Camera-type eye (tissue), 1 donor: ENCODE measurements around the gene POLR2I. TPM values are rescaled to one million over a fixed set of nuclear protein-coding genes. Genes with fewer than 3 reads are reported as not detected.

Experiments
- total RNA-seq: library from RNA; depleted of rRNA; stranded (reverse); fragments of >200 nt; gene quantifications from one replicate; pipeline ENCODE4 v1.2.3, GENCODE V29; 2014

The POLR2I gene
- total RNA-seq: 28.0 TPM

DNA sequence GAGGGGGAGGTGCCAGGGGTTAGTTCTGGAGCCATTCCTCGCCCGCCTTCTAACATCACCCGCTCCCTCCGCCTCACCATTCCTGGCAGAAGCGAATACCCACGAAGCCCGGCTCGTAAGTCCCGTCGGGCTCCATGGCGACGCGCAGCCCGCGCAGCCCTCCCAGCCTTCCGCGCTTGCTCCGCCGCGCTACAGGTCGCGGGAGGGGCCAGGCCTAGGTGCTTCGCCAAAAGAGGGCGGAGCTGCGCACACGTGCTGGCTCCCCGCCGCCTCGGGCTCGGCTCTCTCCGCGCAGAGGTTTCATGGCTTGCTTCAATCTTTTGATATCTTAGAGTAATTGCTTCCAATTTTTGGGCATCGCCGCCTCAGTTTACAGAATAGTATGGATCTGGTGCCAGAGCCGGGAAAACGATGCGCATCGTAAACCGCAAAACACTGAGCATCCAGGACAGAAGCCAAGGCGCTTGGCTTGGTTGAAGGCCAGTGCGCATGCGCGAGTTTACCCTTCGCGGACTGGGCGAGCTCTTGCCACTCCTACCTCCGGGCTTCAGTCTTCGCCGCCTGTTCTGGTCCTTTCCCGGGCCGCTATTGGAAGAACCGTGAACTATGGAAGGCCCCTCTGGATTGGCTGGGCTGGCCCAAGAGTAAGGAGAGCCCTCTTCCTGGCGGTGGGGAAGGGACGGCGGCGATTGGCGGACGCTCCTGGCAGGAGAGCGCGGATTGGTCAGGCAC is at the start of gene POLR2I:
TSS of gene POLR2I (minus strand) at position 155 of the 732 bp plus-strand sequence. CDS start at position 136, 19 bp downstream.

DNA sequence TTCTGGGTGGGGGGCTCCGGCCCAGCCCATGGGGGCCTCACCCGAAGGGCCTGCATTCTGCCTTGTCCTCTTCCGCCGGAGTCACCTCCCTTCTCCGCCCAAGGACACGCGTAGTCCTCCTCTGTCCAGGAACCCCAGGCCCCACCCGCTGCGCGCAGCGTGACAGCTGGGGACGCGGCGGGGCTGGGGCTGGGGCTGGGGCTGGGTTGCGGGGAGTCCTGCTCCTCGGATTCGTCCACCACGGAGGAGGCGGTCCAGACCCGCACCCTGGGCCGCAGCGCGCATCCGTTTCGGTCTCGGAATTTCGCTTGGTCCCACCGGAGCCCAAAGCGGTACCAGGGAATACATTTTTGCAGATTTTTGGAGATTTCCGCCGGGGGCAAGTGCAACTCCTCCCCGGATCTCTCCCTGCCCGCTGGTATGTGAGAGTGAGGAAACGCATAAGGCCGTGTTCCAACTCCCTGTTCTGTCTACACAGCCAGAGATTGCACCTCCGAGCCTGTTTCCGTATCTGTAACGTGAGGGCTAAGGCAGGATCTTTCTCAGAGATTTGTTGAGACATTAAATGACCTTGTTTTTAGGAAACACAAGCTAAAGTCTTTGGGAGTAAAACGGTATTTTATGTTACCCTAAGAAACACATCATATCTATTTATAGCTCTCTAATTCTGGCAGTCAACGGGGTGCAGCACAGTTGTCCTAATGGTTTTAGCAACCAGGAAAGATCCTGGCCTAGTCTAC is 37.8 kb upstream of the POLR2I start, which contains the start of gene COX7A1:
TSS of gene COX7A1 (minus strand) at position 96 of the 740 bp plus-strand sequence. CDS start at position 56, 40 bp downstream.

DNA sequence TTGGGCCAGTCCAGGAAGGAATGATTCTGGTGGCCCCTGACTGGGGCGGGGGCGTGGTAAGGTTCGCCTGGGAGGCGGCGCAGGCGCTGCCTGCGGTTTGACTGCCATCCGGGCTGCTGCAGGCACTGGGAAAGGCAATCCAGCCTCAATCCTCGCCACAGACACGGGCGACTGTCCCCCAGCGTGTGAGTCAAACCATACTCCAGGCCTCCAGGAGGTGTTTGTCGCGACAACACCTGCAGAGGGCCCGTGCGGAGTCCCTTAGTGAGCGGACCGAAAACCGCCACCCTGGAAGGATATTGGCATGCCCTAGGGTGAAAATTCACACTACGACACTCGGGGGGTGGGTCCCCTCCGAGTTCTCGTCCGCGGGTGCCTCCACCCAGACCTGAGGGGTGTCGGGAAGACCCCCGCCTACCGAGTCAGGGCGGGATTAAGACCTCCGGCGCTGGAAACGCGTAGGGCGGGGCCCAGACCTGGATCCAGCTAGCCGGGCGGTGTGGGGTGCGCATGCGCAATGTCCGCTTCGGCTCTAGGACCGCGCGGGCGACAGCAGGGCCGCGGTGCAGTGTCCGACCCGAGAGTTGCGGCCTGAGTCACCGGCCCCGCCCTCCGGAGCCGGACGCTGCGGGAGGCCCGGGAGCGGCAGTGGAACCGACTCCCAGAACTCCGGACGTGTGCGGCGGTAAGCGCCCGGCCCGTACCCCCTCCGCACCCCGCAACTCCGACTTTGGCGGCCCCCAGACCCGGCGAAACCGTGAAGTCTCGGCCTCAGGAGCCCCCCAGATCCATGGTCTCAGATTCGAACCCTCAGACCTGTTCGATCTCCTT is 25.0 kb upstream of the POLR2I start, which contains the start of gene CAPNS1:
TSS of gene CAPNS1 (plus strand) at position 594 of the 831 bp plus-strand sequence. CDS start 946 bp downstream, outside the sequence.

DNA sequence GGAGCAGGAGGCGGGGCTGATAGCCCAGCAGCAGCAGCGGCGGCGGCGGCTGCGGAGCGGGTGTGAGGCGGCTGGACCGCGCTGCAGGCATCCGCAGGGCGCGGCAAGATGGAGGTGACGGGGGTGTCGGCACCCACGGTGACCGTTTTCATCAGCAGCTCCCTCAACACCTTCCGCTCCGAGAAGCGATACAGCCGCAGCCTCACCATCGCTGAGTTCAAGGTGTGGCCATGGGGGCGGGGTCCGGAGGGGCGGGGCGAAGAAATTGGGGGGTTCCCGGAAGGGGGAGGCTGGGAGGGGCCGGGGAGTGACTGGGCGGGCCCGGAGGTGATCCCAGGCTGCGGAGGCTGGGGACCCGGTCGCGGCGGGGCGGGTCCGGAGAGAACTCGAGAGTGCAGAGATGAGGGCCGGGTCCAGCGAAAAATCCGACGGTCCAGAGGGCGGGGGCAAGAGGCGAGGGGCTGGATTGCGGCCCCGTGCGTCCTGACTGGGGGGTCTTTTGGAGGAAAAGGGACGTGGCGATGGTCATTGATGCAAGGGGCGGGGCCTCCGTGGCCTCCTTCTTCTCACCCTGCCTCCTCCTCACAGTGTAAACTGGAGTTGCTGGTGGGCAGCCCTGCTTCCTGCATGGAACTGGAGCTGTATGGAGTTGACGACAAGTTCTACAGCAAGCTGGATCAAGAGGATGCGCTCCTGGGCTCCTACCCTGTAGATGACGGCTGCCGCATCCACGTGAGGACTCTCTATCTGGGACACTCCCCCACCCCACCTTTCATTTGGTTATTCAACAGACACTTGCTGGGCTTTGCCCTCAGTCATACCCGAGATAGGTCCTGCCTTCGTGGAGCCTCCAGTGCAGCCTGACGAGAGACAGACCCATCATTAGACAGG is 1.0 kb upstream of the POLR2I start, which contains the start of gene TBCB:
TSS of gene TBCB (plus strand) at position 16 of the 891 bp plus-strand sequence. CDS start at position 109, 93 bp downstream.

DNA sequence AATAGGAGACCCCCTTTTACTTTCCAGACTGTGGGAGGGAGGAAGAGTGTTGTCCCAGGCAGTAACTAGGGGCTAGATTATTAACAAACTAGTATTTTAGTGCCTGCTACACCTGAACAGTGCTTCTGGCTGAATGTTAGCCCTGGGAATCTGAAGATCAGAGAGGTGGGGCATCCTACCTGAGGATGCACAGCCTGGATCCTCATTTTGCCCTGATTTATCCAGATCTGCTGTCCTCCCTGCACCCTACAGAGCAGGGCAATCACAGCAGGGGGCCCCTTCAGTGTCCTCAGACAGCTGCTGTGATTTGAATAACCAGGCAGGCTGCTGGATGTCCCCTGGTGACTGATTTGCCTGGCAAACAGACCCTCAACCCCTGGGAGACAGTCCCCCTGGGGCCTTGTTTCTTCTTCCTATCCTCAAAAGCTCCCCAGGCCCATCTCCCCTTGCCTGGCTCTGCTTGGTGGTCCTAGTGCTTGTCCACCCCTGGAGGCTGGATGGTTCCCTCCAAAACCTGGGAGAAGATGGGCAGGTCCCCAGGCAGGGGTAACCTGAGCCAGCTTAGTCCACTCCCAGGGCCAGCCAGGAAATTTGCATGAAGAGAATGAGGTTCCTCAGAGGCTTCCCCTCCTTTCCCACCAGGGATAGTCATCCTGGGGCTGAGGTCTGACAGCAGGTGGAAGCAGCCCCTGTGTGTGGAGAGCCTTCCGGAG is 4.0 kb downstream of the POLR2I start, which contains the start of gene OVOL3:
TSS of gene OVOL3 (plus strand) at position 657 of the 713 bp plus-strand sequence. CDS start 60 bp downstream, outside the sequence.

Other genes with a start within 250 kb of the POLR2I start
- 106 TPM for gene APLP1, start 246.3 kb downstream of the POLR2I start, total RNA-seq
- 6.8 TPM for gene NFKBID, start 214.3 kb downstream of the POLR2I start, total RNA-seq
- gene HCST, start 212.3 kb downstream of the POLR2I start, total RNA-seq: not detected
- gene TYROBP, start 206.6 kb downstream of the POLR2I start, total RNA-seq: 10.4 TPM
- gene LRFN3, start 178.5 kb downstream of the POLR2I start, total RNA-seq: 5.4 TPM
- gene SDHAF1, start 119.7 kb downstream of the POLR2I start, total RNA-seq: 32.9 TPM
- not detected for gene SYNE4, start 106.1 kb downstream of the POLR2I start, total RNA-seq
- 9.4 TPM for gene ALKBH6, start 100.7 kb downstream of the POLR2I start, total RNA-seq
- gene CLIP3, start 82.0 kb downstream of the POLR2I start, total RNA-seq: 34.6 TPM
- gene THAP8, start 60.6 kb downstream of the POLR2I start, total RNA-seq: 7.6 TPM
- 6.4 TPM for gene WDR62, start 60.0 kb downstream of the POLR2I start, total RNA-seq
- not detected for gene OVOL3, start 3.7 kb downstream of the POLR2I start, total RNA-seq
- gene TBCB, start 593 bp upstream of the POLR2I start, total RNA-seq: 134 TPM
- gene CAPNS1, start 25.2 kb upstream of the POLR2I start, total RNA-seq: 123 TPM
- 3.6 TPM for gene COX7A1, start 37.6 kb upstream of the POLR2I start, total RNA-seq
- 11.3 TPM for gene ZNF565, start 99.8 kb upstream of the POLR2I start, total RNA-seq
- 163 TPM for gene ZNF146, start 100.2 kb upstream of the POLR2I start, total RNA-seq